Loucy (cell line): Measurements from ENCODE around the gene TXNRD2.
A peak's percentile ranks its signal among the peaks of the same experiment; 100 is the strongest.

Experiments used
- H2AFZ ChIP-seq: fragments of 200-600 bp; sonication (generic); 2 replicates; pipeline ENCODE4 v1.6.0; 2016; ENCODE audit warnings: antibody characterized with exemption, mild to moderate bottlenecking, low read length, moderate library complexity
- H3F3A ChIP-seq: fragments of 200-600 bp; 2 replicates; pipeline ENCODE4 v1.6.0; 2016; ENCODE audit warnings: antibody characterized with exemption, low read depth, mild to moderate bottlenecking
- H3K27me3 ChIP-seq: fragments of 200-600 bp; sonication (generic); 2 replicates; pipeline ENCODE4 v1.6.1; 2014; ENCODE audit warnings: low read length, mild to moderate bottlenecking; ENCODE audit not compliant: insufficient read depth, poor library complexity, severe bottlenecking
- H3K36me3 ChIP-seq: fragments of 200-600 bp; sonication (generic); 2 replicates; pipeline ENCODE4 v1.6.1; 2016; ENCODE audit warnings: low read length; ENCODE audit not compliant: insufficient read depth
- H3K4me1 ChIP-seq: fragments of 200-600 bp; sonication (generic); 2 replicates; pipeline ENCODE4 v1.5.1; 2014; ENCODE audit warnings: low read length, mild to moderate bottlenecking; ENCODE audit not compliant: insufficient read depth, poor library complexity, severe bottlenecking
- H3K4me2 ChIP-seq: fragments of 200-600 bp; sonication (generic); 2 replicates; pipeline ENCODE4 v1.6.0; 2014; ENCODE audit warnings: antibody characterized with exemption, low read length, low read depth, mild to moderate bottlenecking; ENCODE audit not compliant: poor library complexity, severe bottlenecking
- H3K4me3 ChIP-seq: fragments of 200-600 bp; sonication (generic); 2 replicates; pipeline ENCODE4 v1.5.1; 2014; ENCODE audit warnings: low read length, mild to moderate bottlenecking, mixed read lengths; ENCODE audit not compliant: poor library complexity, severe bottlenecking
- H3K79me2 ChIP-seq: fragments of 200-600 bp; sonication (generic); 2 replicates; pipeline ENCODE4 v1.6.1; 2014; ENCODE audit warnings: low read length; ENCODE audit not compliant: insufficient read depth
- H3K9ac ChIP-seq: fragments of 200-600 bp; sonication (generic); 2 replicates; pipeline ENCODE4 v1.6.0; 2014; ENCODE audit warnings: mild to moderate bottlenecking, low read depth, low read length, moderate library complexity; ENCODE audit not compliant: poor library complexity, severe bottlenecking
- H3K9me2 ChIP-seq: fragments of 200-600 bp; sonication (generic); replicated peaks from 2 replicates; pipeline ENCODE4 v1.6.1; 2016; ENCODE audit warnings: low read depth, low read length, mixed read lengths
- H3K9me3 ChIP-seq: fragments of 200-600 bp; sonication (generic); 2 replicates; pipeline ENCODE4 v1.6.1; 2014; ENCODE audit warnings: mild to moderate bottlenecking, antibody characterized with exemption, low read length, low read depth; ENCODE audit not compliant: insufficient read depth
- H4K20me1 ChIP-seq: fragments of 200-600 bp; sonication (generic); 2 replicates; pipeline ENCODE4 v1.6.0; 2014; ENCODE audit warnings: antibody characterized with exemption, low read length, mild to moderate bottlenecking; ENCODE audit not compliant: insufficient read depth, poor library complexity, severe bottlenecking
- EZH2phosphoT487 ChIP-seq: fragments of 200-600 bp; IDR thresholded peaks from 2 replicates; pipeline ENCODE4 v1.6.1; 2018; ENCODE audit warnings: antibody characterized with exemption, mild to moderate bottlenecking, moderate library complexity, borderline replicate concordance
- TF ChIP-seq, protein P1 (sequence below): fragments of 200-600 bp; sonication (generic); conservative IDR thresholded peaks from 2 replicates; pipeline ENCODE4 v1.5.1; 2014; ENCODE audit warnings: mild to moderate bottlenecking, antibody characterized with exemption, low read length

TXNRD2 gene

DNA sequence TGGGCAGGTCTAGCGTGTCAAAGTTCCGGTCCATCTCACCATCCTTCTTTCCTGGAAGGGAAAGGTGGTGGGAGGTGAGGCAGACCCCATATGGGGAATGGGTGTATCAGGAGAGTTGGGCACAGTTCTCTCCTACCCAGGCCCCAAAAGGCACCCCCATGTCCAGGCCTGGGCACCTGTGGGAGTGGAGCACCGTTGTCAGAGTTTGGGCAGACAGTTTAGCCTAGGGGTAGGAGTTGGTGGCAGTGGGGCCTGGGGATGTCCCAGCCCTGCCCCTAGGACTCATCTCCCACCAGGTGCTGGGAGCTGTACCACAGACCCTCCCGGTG lies 34.1 kb upstream of the TXNRD2 start:
- H3K27me3 ChIP-seq = no peaks in the 10 kb centered on the region
- no peaks in the 10 kb centered on the region for H3K36me3 ChIP-seq
- peak overlapping the region; percentile 51 for H3K4me3 ChIP-seq
- no peak for TF ChIP-seq EZH2phosphoT487
- TF ChIP-seq, protein P1, sequence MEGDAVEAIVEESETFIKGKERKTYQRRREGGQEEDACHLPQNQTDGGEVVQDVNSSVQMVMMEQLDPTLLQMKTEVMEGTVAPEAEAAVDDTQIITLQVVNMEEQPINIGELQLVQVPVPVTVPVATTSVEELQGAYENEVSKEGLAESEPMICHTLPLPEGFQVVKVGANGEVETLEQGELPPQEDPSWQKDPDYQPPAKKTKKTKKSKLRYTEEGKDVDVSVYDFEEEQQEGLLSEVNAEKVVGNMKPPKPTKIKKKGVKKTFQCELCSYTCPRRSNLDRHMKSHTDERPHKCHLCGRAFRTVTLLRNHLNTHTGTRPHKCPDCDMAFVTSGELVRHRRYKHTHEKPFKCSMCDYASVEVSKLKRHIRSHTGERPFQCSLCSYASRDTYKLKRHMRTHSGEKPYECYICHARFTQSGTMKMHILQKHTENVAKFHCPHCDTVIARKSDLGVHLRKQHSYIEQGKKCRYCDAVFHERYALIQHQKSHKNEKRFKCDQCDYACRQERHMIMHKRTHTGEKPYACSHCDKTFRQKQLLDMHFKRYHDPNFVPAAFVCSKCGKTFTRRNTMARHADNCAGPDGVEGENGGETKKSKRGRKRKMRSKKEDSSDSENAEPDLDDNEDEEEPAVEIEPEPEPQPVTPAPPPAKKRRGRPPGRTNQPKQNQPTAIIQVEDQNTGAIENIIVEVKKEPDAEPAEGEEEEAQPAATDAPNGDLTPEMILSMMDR = no peak
- peaks cover 26% of the 10 kb centered on the region for H3K4me1 ChIP-seq
- 0 out of 2 replicates have a peak, but pooled peaks cover 5% of the 10 kb centered on the region for H3F3A ChIP-seq
- no peak overlapping the region for H2AFZ ChIP-seq
- no peaks in the 10 kb centered on the region for H3K79me2 ChIP-seq
- peak overlapping the region; percentile 70 for H3K9ac ChIP-seq
- H3K4me2 ChIP-seq = peak overlapping the region; percentile 78
- no peaks in the 10 kb centered on the region for H3K9me3 ChIP-seq
- no peaks in the 10 kb centered on the region for H3K9me2 ChIP-seq
- no peaks in the 10 kb centered on the region for H4K20me1 ChIP-seq

DNA sequence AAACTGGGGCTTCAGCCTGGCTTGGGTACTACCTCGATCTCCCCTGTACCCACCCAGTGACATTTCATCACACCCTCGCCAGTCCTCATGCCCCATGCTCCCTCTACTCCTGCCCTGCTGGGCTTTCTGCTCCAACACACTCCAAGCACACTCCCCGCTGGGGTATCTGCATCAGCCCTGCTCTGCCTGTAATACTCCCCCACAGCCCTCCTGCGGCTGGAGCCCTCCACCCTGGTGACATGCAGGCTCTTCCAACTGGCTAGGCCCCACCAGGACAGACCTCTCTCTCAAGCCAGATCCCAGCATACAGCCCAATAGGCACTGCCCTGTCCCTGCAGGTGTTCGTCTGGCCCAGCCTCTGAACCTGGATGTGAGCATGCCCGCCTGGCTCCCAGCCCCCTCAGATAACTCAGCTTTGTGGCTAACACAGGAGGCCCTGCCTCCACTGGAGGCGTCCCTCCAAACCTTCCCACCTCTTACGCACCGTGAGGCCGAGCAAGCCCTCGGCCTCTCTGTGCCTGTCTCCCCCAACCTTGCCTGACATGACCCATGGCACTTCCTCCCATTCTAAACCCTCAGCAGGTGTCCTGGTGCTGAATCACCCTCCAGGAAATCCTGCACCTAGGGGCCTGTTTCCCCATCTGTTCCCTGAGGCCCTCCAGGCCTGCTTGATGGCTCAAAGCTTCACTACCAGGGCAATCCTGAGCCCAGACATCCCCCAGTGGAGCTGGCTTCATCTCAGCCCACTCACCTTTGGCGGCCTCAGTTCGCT lies 33.5 kb upstream of the TXNRD2 start:
- Histone ChIP-seq H4K20me1 (peaks cover 2% of the 10 kb centered on the region), H3K9me2 (no peaks in the 10 kb centered on the region), H2AFZ (no peak overlapping the region), H3K4me1 (peaks cover 26% of the 10 kb centered on the region), H3K9ac (peak overlapping the region; percentile 70), H3K9me3 (no peaks in the 10 kb centered on the region), H3K27me3 (no peaks in the 10 kb centered on the region), H3F3A (0 out of 2 replicates have a peak, but pooled peaks cover 5% of the 10 kb centered on the region), H3K4me2 (peak overlapping the region; percentile 78), H3K79me2 (no peaks in the 10 kb centered on the region), H3K36me3 (no peaks in the 10 kb centered on the region), H3K4me3 (peak overlapping the region; percentile 51)
- TF ChIP-seq, protein P1 = no peak
- no peak for TF ChIP-seq EZH2phosphoT487

DNA sequence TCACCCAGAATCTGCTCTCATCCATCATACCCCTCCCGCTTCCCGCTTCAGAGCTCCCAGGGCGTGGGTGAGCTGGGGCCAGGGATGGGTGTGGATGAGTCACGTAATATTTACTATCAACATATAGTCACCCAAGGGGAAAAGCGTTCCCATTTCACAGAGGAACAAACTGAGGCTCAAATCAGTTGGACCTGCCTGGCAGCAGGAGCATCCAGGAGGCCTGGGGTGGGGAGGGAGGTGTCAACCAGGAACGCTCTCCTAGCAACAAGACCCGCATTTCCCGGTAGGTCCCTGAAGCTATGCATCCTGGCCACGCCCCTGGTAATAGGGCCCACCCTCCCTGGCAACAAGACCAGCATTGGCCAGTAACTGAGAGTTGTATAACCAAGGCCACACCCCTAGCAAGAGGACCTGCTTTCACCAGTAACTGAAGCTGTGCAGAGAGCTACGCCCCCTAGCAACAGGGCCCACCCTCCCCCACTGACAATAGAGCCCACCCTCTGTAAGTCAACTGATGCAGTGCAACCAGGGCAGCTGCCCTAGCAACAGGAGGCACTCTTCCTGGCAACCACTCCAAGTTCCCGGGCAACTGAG lies 32.7 kb upstream of the TXNRD2 start:
- Histone ChIP-seq H3K4me1 (peaks cover 26% of the 10 kb centered on the region), H3K4me3 (peak overlapping the region; percentile 51), H3K9me2 (no peaks in the 10 kb centered on the region), H3K9ac (peak overlapping the region; percentile 70), H3K27me3 (no peaks in the 10 kb centered on the region), H4K20me1 (peaks cover 5% of the 10 kb centered on the region), H3F3A (0 out of 2 replicates have a peak, but pooled peaks cover 5% of the 10 kb centered on the region), H2AFZ (no peak overlapping the region), H3K79me2 (no peaks in the 10 kb centered on the region), H3K36me3 (no peaks in the 10 kb centered on the region), H3K4me2 (peak overlapping the region; percentile 78), H3K9me3 (no peaks in the 10 kb centered on the region)
- no peak for TF ChIP-seq EZH2phosphoT487
- TF ChIP-seq, protein P1 = no peak
